KOPT-K1 (cell line): ENCODE results near the gene SLC38A9.
"Not testable (repeated sequence)": the region's sequence is repeated elsewhere in the genome, so short reads cannot be mapped to it uniquely, and the experiment has no call there.

Experiments
- H3K27ac ChIP-seq: fragments of 200-600 bp; sonication (generic); 2 replicates; pipeline ENCODE4 v1.5.1; 2016; ENCODE audit warnings: antibody characterized with exemption, mild to moderate bottlenecking, low read depth, low read length; ENCODE audit not compliant: poor library complexity, severe bottlenecking
- H3K36me3 ChIP-seq: fragments of 200-600 bp; sonication (generic); 2 replicates; pipeline ENCODE4 v1.5.1; 2017; ENCODE audit warnings: antibody characterized with exemption, mild to moderate bottlenecking, low read length, moderate library complexity; ENCODE audit not compliant: insufficient read depth
- H3K9me3 ChIP-seq: fragments of 200-600 bp; sonication (generic); 2 replicates; pipeline ENCODE4 v1.5.1; 2017; ENCODE audit warnings: antibody characterized with exemption, low read length, mild to moderate bottlenecking; ENCODE audit not compliant: insufficient read depth, poor library complexity, severe bottlenecking

SLC38A9 gene

GRCh38 chr5:55719026-55719425 lies 6.9 kb upstream of the SLC38A9 start:
- H3K36me3 ChIP-seq, H3K27ac ChIP-seq: not testable (repeated sequence)
- peaks cover 13% of the 10 kb centered on the region for H3K9me3 ChIP-seq

GRCh38 chr5:55715519-55716078 lies 3.5 kb upstream of the SLC38A9 start:
- Histone ChIP-seq H3K36me3 (no peaks in the 10 kb centered on the region), H3K9me3 (peaks cover 13% of the 10 kb centered on the region), H3K27ac (no peak overlapping the region)

- Histone ChIP-seq H3K36me3 (no peaks in the 10 kb centered on the region), H3K27ac (no peak overlapping the region), H3K9me3 (peaks cover 13% of the 10 kb centered on the region)
Measured at GRCh38 chr5:55714749-55715148, 2.6 kb upstream of the SLC38A9 start.

GRCh38 chr5:55714339-55714738 lies 2.2 kb upstream of the SLC38A9 start:
- Histone ChIP-seq H3K36me3 (no peaks in the 10 kb centered on the region), H3K9me3 (peaks cover 12% of the 10 kb centered on the region), H3K27ac (no peak overlapping the region)

- Histone ChIP-seq H3K36me3 (no peaks in the 10 kb centered on the region), H3K27ac (no peak overlapping the region), H3K9me3 (peaks cover 7% of the 10 kb centered on the region)
Measured at GRCh38 chr5:55713871-55714270, 1.7 kb upstream of the SLC38A9 start.

- peak overlapping the region; percentile 63 for H3K27ac ChIP-seq
- 0 out of 2 replicates have a peak, but pooled peaks cover 5% of the 10 kb centered on the region for H3K36me3 ChIP-seq
- no peaks in the 10 kb centered on the region for H3K9me3 ChIP-seq
Measured at GRCh38 chr5:55711507-55712022, 559 bp downstream of the SLC38A9 start.

GRCh38 chr5:55708732-55709131 lies 3.4 kb downstream of the SLC38A9 start:
- no peak overlapping the region for H3K27ac ChIP-seq
- no peaks in the 10 kb centered on the region for H3K9me3 ChIP-seq

GRCh38 chr5:55706230-55706629 lies 5.9 kb downstream of the SLC38A9 start:
- H3K36me3 ChIP-seq = peaks cover 18% of the 10 kb centered on the region; the same call in 1 of the 2 replicates
- H3K27ac ChIP-seq = no peak overlapping the region
- H3K9me3 ChIP-seq = no peaks in the 10 kb centered on the region

More at GRCh38 chr5:55708732-55709131, 3.4 kb downstream of the SLC38A9 start:
- H3K36me3 ChIP-seq = 0 out of 2 replicates have a peak, but pooled peaks cover 7% of the 10 kb centered on the region

- Histone ChIP-seq H3K27ac (no peak overlapping the region), H3K36me3 (peaks cover 15% of the 10 kb centered on the region; the same call in 1 of the 2 replicates), H3K9me3 (no peaks in the 10 kb centered on the region)
Measured at GRCh38 chr5:55702598-55703345, 9.4 kb downstream of the SLC38A9 start.

GRCh38 chr5:55701462-55702103 lies 10.5 kb downstream of the SLC38A9 start:
- H3K9me3 ChIP-seq = no peaks in the 10 kb centered on the region
- H3K27ac ChIP-seq = no peak overlapping the region
- peaks cover 22% of the 10 kb centered on the region for H3K36me3 ChIP-seq

- H3K36me3 ChIP-seq = peaks cover 22% of the 10 kb centered on the region
- no peaks in the 10 kb centered on the region for H3K9me3 ChIP-seq
- H3K27ac ChIP-seq = no peak overlapping the region
Measured at GRCh38 chr5:55700745-55701144, 11.4 kb downstream of the SLC38A9 start.

- Histone ChIP-seq H3K9me3 (no peaks in the 10 kb centered on the region), H3K27ac (no peak overlapping the region), H3K36me3 (peaks cover 22% of the 10 kb centered on the region)
Measured at GRCh38 chr5:55699041-55699688, 13.0 kb downstream of the SLC38A9 start.

GRCh38 chr5:55696704-55697103 lies 15.4 kb downstream of the SLC38A9 start:
- not testable (repeated sequence) for H3K36me3 ChIP-seq, H3K27ac ChIP-seq, H3K9me3 ChIP-seq

- Histone ChIP-seq H3K9me3 (no peaks in the 10 kb centered on the region), H3K36me3 (peaks cover 9% of the 10 kb centered on the region; the same call in 1 of the 2 replicates), H3K27ac (no peak overlapping the region)
Measured at GRCh38 chr5:55694152-55694830, 17.8 kb downstream of the SLC38A9 start.
